ENCODE data around the gene PIR.

GRCh38 chrX:15438332-15438731, 54.8 kb downstream of the PIR start:
- no peak for TF ChIP-seq CTCF (IDR thresholded peaks at IDR 0.05)
- no peak for TF ChIP-seq EZH2 (IDR thresholded peaks at IDR 0.05)
